Pons (tissue), 1 donor: Measurements from ENCODE around the gene CAPZB.
A peak's percentile ranks its signal among the peaks of the same experiment; 100 is the strongest.

Experiments used
- DNase-seq: peaks from one replicate; pipeline ENCODE4 v3.0.0-alpha.2; 2016; ENCODE audit warnings: low spot score

CAPZB gene

DNA sequence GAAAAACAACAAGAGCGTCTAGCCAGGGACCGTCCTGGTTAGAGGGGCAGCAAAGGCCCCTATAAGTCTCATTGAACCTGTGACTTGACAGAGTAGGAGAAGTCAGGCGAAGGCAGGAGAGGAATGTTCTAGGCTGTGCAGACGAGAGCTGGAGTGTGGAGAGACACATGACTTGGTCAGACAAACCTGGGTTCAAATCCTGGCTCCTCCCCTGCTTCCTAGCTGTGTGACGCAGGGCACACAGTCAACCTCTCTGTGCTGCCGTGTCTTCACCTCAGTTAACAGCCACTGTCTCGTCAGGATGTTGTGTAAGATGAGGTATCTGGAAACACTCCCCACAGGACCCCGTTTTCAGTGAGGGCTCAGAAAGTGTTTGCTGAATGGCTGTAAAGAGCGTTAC lies 157.6 kb downstream of the CAPZB start:
- DNase-seq: no peak

DNA sequence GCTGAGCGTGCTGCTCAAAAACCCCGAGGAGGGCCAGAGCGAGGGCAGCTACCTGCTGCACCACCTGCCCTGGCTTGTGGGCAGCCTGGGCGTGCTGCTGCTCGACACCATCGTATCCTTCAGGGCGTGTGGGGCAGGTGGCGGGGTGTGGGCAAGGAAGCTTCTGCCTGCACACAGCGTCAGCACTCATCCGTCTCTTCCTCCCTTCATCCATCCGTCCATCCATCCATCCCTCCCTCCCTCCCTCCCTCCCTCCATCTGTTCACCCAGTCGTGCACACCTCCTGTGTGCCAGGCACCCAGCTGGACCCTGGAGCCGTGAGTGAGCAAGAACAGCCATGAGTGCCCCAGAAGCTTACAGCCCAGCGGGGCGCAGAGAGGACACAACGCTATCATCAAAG lies 158.0 kb downstream of the CAPZB start:
- no peak for DNase-seq

DNA sequence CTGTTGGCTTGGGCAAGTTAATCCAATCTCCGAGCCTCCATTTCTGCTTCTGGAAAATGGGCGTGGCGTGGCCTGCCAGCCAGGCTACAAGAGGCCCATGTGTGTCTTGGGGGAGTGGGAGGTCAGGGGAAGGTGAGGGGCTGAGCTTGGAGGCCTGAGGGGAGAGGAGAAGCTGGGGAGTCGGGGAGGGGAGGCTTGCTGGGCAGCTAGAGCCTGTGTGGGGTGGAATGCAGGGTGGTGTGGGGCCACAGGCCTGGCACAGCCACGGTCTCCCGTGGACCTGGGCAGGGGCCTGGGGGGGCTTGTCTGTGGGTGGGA lies 158.6 kb downstream of the CAPZB start:
- no peak for DNase-seq

DNA sequence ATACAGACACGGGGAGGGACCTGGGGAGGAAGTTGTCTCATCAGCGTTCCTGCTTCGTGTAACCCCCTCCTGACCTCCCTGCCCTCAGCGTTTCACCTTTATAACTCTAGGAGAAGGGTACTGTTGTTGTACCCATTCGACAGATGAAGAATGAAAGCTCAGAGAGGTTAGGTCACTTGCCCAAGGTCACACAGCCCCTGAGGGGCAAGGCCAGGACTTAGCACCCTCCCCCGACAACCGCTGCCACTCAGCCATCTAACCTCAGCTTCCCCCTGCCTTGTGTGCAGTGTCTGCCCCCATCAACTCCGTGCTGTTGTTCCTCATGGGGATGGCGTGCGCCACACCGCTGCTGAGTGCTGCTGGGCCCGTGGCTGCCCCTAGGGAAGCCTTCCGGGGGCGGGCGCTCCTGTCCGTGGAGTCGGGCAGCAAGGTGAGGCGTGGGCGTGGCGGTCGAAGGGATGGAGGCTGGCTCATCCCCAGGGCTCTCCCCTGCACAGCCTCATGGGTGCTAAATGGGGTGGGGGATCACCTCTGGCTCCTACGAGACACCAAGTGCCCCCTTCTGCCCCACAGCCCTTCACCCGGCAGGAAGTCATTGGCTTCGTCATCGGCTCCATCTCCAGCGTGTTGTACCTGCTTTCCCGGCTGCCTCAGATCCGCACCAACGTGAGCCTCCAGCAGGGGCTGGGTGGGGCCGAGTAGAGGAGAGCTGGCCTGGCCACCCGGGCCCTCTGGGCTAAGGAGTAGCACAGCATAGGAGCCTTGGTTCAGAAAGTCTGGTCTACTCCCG lies 159.2 kb downstream of the CAPZB start:
- DNase-seq: no peak

DNA sequence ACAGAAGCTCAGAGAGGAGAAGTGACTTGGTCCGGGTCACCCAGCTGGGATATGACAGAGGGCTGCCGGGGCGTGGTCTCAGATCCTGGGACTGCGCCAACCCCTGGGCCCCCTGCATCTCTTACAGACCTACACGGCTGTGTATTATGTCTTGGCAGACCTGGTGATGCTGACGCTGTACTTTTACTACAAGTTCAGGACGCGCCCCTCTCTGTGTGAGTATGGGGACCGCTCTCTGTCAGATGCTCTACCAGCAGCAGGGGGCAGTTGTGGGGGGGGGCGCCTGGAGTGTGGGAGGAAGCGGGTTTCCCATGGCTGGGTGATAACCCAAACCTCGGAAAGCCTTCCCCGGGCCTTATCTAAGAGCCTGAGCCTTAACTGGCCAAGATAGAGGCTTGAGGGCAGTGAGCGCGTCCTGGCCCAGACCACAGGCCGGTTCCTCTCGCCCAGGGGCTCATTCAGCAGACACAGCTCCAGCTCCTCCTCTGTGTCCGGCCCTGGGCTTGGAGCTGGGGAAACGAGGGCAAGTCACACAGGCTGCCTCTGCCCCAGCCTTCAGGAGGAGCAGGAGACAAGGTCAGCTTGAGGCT lies 159.9 kb downstream of the CAPZB start:
- no peak for DNase-seq

DNA sequence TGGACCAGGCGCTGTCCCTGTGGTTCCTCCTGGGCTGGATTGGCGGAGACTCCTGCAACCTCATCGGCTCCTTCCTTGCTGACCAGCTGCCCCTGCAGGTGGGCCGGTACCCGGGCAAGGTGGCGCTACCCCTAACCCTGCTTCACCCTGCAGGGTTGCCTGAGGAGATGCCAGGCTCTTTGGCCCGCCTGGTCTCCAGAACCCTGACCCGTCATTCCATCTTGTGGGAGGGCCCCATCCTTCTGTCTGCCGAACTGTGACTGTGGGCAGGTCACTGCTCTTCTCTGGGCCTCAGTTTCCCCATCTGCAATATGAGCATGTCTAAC lies 160.7 kb downstream of the CAPZB start:
- DNase-seq: no peak

DNA sequence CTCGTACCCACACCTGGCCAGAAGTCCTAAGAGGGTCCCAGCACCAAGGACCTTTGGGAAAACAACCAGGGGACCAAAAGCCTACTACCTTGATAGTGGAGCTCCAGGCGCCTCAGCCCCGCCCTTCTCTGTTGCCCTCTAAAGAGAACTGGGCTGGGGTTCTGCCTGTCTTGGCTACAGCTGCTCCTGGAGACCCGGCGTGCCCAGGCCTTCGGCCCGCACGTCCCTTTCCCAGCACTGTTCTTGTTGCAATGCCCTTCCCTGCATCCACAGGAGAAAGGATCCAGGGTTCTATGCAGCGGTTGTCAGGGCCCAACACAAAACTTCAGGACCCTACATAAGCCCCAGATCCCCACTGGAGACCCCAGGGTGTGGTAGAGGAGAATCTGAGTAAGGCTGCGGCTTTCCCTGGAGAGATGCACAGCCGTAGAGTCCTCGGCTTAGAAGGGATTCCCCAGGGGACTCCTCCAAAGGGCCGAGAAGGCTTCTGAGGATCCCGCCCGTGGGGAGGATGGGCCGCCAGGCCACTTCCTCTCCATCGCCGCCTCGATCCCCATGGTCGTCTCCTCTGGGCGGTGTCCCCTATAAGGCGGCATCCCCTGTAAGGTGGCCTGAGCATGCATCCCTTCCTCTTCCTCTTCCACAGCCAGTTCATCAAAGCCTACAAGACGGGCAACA lies 161.2 kb downstream of the CAPZB start:
- DNase-seq: no peak

DNA sequence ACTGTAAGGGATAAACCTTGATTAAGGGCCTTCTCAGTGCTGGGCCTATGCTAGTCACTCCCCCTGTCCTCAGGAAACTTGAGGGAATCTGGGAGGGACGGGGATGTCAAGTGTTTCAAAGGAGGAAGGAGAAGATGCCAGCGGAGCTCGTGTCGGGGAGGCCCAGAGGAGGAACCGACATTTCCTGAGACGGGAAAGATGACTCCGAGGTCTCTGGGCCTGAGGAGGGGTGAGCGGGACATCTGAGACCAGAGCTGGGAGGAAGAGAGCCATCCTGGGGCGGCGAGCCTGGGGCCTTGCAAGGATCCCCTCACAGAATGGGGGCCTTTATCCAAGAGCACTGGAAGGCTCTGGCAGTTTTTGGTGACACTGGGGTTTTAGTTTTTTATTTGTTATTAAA lies 162.9 kb downstream of the CAPZB start:
- DNase-seq: no peak

DNA sequence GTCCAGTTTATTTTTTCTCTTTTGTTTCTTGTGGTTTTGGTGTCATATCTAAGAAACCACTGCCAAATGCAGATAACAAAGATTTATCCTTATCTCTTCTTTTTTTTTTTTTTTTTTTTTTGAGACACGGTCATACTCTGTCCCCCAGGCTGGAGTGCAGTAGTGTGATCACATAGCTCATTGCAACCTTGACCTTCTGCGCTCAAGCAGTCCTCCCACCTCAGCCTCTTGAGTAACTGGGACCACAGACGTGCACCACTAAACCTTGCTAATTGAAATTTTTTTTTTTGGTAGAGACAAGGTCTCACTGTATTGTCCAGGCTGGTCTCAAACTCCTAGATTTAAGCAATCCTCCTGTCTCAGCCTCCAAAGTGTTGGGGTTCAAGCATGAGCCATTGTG lies 164.3 kb downstream of the CAPZB start:
- no peak for DNase-seq

DNA sequence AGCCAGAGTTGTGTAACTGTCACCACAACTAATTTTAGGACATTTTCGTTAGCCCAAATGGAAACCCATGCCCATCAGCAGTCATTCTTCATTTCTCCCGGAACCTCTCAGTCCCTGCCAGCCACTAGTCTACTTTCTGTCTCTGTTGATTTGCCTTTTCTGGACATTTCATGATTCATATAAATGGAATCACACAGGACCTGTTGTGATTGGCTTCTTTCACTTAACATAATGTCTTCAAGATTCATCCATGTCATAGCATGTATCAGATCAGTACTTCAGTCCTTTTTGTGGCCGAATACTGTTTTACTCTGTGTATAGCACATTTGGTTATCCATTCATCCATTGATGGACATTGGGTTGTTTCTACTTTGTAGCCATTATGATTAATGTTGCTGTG lies 166.1 kb downstream of the CAPZB start:
- no peak for DNase-seq

DNA sequence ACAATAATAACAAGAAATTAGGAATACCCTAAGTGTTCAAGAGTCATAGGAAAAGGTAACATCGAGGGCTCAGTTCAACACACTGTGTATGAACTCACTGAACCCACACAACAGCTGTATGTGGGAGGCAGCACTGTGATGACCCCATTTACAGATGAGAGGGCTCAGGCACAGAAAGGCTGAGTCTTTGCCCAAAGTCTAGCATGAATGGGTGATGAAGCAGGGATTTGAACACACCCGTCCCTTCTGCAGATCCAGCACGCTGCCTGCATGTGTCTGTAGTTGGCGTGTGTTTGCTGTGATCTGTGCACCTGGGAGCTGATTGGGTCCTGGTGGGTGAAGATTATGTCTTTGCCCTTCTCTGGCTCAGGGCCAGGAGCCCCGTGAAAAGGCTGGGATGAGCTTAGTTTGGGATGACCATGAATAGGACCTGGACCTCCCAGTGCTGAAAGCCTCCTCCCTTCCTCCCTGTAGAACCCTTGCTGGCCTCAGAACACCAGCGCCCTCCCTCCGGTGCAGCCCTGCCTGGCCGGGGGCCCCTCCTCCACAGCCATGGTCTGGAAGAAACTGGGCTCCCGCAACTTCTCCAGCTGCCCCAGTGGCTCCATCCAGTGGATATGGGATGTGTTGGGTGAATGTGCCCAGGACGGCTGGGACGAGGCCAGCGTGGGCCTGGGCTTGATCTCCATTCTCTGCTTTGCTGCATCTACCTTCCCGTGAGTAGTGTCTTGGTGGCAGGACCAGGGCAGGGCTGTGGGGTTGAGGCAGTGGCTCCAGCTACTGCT lies 168.0 kb downstream of the CAPZB start:
- DNase-seq: no peak

DNA sequence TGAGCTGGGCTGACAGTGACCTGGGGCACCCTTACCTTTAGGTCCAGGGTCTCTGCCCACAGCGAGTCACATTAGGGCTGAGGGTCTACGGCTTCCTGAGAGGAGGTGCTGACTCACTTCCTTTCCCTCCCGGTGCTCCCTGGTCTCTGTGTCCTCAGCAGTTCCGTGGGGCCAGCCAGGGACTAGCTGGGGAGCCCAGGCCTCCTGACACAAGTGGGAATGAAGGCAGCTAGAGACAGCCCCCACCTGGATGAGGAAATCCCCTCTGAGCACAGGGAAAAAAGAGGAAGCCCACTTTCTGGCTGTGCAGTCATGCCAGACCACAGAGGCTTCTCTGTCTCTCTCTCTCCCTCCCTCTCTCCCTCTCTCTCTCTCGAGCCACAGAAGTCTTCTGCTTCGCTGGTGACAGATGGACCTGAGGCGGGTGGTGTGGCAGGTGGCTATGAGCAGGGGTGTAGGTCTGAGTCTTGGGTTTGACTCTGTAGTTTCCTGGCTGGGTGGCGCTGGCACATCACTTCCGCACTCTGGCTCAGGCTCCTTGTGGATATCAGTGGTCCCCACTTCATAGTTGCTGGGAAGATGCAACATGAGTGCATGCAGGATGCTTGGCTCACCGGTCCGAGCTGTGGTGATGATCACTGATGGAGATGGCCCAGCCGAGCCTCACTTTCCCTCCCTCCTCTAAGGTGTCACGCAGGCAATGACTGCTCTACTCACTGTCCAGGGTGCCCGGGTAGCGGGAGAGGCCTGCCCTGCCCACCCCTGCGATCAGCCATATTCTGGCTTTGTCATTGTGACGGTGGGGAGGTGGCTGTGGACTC lies 169.8 kb downstream of the CAPZB start:
- DNase-seq: peak; percentile 26

DNA sequence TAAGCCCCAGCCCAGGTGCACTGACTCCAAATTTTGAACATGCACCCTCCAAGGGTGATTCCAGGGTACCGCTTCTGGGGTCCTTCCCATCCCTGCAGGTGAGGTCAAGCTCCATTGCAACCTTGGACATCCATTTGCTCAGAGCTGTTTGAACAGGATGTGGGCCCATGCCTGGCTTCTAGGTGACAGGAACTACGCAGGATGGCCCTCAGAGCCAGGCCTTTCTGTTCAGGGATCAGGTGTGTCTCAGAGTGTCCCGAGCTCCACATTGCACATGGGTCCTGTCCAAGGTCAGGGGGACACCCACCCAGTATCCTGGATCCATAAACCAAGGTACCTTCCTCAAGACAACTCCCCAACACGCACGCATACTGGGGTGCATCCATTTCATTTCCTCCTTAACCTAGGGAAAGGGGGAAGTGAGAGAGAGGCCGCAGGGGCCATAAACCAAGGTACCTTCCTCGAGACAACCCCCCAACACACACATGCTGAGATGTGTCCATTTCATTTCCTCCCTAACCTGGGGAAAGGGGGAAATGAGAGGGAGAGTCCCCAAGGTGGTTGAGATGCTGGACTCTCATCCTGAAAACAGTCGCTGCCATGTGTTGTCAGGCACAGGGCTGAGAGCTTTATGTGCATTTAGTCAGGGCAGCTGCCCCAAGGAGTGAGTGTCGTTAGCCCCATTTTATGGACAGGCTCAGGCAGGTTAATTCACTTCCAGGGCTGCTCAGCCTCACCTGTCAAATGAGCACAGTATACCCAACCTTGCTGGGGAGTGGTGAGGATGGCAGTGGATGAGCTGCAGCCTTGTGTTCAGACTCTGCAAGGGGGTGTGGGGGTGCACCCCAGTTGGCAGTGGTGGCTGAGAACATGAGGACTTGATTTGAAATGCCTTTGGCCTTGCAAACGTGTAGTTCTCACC lies 171.1 kb downstream of the CAPZB start:
- no peak for DNase-seq

DNA sequence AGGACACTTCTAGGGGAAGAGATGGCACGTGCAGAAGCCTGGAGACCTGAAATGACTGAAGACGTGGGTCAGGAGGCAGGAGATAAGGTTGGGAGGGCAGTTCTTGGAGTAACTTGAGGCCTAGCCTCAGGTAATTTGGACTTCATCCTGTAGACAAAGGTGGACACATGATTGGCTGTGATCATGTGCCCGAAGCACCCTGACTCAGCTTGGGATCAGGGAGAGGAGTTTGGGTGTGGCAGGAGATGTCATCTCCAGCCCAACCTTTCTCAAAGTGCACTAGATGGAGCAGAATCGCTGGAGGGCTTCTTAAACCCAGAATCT lies 171.7 kb downstream of the CAPZB start:
- DNase-seq: no peak

DNA sequence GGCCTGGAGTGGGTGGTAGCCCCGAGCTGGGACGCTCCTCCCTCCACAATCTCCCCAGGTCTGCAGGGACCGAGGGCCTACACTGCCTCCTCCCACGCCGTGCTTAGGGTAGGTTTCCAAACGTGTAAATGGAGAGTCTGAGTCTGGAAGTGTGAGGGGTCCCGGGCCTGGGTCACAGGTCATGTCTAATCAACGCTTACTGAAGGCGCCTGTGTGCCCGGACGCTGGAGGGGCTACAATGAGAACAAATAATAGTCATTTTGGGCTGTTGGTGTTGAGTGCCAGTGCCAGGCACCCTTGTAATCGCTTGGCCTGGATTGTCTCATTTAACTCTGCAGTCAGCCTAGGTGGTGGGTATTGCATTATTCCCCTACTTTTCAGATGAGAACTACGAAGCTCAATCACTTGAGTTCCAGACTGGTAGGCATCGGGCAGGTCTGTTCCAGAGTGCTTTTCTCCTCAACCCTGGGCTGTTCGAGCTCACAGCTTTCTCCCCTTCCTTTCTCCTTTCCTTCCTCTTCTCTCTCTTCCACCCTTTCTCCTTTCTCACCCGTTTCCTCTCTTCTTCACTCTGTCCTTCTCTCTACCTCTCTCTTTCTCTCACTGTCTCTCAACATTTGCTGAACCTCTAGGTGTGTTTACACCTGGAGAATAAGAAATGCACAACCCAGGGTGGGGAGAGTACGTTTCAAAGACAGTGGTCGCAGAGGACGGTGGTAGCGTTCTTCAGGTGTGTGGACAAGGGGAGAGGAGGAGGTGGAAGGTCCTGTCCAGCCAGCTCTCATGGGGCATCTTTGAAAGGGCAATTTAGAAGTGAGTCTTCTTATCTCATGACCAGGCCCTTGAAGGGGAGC lies 172.3 kb downstream of the CAPZB start:
- DNase-seq: peak; percentile 9

DNA sequence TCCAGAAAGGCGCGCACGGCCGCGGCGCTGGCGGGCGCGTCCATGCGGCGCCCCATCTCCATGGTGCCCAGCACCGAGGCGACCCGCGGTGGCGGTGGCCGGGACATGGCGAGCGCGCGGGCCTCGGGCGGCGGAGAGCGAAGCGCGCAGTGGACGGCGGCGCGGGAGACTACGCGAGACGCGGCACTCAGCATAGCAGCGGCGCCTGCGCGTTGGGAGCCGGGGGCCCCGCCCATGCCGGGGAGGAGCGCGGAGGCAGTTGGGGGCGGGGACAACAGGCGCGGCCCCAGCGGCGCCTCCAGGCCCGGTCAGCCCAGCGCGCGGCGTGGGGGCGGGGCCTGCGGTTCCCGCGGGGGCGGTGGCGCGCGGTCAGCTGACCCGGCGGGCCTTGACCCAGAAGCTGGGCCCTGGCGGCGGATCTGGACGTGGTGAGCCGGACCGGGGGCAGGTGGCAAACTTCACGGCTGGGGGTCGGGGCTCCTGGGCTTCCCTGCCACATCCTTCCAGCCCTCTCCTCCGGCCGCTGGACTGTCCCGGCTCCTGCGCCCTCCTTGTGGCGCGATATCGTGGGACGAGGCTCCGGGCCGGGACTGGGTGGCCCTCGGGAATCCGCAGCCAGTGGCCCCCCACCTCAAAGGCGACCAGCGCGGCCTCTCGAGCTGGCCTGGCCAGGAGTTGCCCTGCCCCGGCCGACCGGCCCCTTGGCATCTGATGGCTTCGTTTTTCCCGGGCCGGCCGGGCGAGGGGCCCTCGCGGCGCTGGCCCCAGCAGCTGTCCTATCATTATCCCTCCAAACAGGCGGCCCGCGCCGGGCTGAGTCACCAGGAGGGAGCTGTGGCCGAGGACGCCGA lies 173.2 kb downstream of the CAPZB start, which contains the start of the genes AKR7A2 and SLC66A1:
Gene AKR7A2 (minus strand): TSS at position 214 of the 851 bp plus-strand sequence. CDS start 20 bp downstream, at position 194.
Gene SLC66A1 (plus strand): TSS at position 396 of the 851 bp plus-strand sequence. CDS start 5,352 bp downstream, outside the sequence.
- DNase-seq: peak; percentile 93

DNA sequence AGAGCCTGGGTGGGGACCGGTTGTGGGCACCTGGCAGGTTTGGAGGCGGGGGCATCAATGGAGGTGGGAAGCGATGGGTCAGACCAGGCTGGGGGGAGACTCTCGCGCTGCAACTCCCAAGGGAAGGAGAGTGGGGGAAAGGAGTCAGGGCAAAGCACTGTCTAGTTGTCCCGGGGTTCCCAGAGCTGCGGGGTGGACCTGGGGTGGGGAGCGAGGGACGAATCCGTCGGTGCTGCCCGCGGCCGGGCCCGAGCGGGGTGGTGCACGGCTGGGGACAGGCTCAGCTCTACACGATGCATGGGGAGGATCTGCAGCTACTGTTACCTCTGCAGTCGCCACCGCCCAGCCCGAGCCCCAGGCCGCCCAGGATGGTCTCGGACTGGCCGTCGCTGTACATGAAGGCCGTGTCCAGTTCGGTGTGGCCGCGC lies 173.8 kb downstream of the CAPZB start:
- peak; percentile 8 for DNase-seq

DNA sequence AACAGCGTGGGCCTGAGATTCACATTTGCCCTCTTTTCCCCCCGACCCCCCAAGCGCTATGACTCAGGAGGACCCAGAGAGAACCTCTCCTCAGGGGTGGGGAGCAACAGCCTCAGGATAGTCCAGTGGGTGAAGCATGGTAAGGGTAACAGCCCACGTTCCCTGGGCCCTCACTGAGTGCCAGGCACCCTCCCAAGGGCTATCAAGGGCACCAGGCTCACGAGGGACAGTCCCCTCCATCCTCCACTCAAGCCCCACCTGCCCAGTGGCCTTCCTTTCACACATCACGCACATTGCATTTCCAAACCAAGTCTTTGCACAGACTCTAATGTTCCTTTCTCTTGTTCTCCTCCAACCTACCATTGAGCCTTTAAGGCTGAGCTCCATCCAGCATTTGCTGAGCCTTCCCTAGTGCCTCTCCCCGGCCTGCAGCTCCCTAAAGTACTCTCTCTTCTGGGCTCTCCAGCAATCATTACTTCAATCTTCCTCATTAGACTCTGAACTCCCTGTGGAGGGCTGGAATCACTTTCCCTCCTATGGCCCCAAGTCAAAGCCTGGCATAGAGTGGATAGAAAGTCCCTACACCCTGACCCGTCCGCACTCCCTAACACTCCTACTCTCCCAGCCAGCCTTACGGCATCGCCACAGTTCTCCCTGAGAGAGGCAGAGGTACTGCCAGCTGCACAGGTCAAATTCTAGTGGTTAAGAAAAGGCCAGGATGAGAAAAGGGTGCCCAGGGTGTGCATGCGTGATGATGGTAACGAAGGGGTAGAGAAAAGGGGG lies 174.4 kb downstream of the CAPZB start:
- DNase-seq: no peak
